ENCODE measurements around the gene HDAC11.

The HDAC11 gene

GRCh38 chr3:13544293-13544831 lies 64.3 kb downstream of the HDAC11 start:
- no peaks in the 10 kb centered on the region for H3K4me1 ChIP-seq (ENCODE audit: insufficient read depth, low read length)
- H2AFZ ChIP-seq (ENCODE audit: low read depth, low read length), result no peak overlapping the region
- H3K4me3 ChIP-seq (ENCODE audit: low read length), result no peak overlapping the region
- H3K27me3 ChIP-seq (ENCODE audit: insufficient read depth, low read length), result peaks cover 26% of the 10 kb centered on the region
- H3K36me3 ChIP-seq (ENCODE audit: insufficient read depth, low read length), result no peaks in the 10 kb centered on the region
- no peaks in the 10 kb centered on the region for H3K9me3 ChIP-seq (ENCODE audit: low read length)

DNA sequence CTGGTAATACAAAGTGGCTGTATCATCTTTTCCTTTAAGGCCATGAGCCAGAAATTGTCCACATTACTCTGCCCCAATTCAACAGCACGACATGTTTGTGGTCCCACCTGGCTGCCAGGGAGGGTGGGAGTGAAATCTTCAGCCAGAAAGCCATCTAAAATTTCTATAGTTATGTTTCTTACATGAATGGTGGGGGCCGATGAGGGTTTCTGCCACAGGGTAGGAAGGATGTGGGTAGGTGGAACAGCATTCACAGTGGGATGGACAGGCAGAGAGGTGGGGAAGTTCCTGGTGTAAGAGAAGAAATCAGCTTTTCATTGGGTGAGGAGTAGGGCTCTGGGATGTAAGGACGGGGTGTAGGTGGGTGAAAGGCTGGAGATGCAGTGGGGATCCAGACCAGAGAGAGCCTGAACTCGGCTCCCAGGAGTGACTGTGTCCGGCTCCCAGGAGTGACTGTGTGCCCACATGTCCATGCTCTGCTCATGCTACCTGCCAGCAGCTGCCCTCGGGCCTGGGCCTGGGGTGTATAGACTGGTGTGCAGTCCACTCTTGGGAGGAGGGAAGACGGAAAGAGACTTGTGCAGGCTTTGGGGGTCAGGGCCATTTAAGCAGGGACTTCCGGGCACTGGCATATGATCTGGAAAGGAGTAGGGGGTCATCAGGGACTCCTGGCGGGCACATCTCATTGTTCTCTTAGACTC lies 65.0 kb downstream of the HDAC11 start:
- H3K27me3 ChIP-seq (ENCODE audit: insufficient read depth, low read length), result peaks cover 26% of the 10 kb centered on the region
- no peaks in the 10 kb centered on the region for H3K36me3 ChIP-seq (ENCODE audit: insufficient read depth, low read length)
- H3K4me3 ChIP-seq (ENCODE audit: low read length), result no peak overlapping the region
- H2AFZ ChIP-seq (ENCODE audit: low read depth, low read length), result no peak overlapping the region
- H3K4me1 ChIP-seq (ENCODE audit: insufficient read depth, low read length), result no peaks in the 10 kb centered on the region
- H3K9me3 ChIP-seq (ENCODE audit: low read length), result no peaks in the 10 kb centered on the region

DNA sequence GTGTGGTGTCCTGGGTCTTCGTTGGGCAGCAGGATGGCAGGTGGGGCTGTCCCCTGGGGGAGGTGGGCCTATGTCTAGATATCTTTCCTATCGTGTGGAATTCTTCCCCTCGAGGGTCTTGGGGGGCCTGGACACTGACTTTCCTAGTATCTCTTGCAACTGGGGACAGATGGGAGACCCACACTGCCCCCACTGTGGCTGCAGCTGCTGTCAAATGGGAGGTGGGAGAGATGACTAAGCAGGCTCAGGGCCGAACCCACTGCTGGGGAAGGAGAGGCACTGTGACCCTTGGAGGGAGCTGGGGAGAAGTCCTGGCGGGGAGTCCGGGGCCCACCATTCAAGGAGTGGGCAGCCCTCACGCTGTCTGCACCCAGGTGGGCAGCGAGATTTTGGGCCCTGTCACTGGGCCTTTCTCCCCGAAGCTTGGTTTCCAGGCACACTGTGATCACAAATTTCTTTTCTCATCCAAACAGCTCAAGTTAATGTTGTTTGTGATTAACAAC lies 65.9 kb downstream of the HDAC11 start:
- peaks cover 26% of the 10 kb centered on the region for H3K27me3 ChIP-seq (ENCODE audit: insufficient read depth, low read length)
- no peak overlapping the region for H3K4me3 ChIP-seq (ENCODE audit: low read length)
- no peaks in the 10 kb centered on the region for H3K36me3 ChIP-seq (ENCODE audit: insufficient read depth, low read length)
- no peak overlapping the region for H2AFZ ChIP-seq (ENCODE audit: low read depth, low read length)
- no peaks in the 10 kb centered on the region for H3K9me3 ChIP-seq (ENCODE audit: low read length)
- no peaks in the 10 kb centered on the region for H3K4me1 ChIP-seq (ENCODE audit: insufficient read depth, low read length)

DNA sequence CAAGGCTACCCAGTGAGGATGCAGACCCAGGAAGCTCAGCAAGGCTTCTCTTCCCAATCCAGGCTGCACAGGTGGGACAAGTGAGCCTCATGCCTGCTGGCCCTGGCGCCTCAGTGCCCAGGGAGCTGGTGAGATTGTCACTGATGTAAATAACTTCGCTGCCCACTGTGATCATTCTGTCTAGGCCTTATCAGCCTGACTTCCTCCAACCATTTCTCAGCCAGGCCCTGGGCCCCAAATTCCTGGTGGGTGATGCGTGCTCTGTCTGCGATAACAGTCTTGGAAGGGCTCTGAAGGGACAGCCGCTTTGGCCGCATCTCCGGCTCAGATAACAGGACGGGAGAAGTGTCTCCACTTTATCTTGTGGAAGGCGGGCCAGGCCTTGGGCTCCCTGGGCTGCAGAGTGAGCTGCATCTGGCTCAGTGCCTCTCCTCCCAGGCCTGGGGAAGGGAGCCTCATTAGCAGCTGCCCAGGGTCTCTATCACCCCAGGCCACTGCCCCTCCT lies 66.6 kb downstream of the HDAC11 start:
- peaks cover 26% of the 10 kb centered on the region for H3K27me3 ChIP-seq (ENCODE audit: insufficient read depth, low read length)
- no peaks in the 10 kb centered on the region for H3K9me3 ChIP-seq (ENCODE audit: low read length)
- H3K4me3 ChIP-seq (ENCODE audit: low read length), result no peak overlapping the region
- no peaks in the 10 kb centered on the region for H3K36me3 ChIP-seq (ENCODE audit: insufficient read depth, low read length)
- H3K4me1 ChIP-seq (ENCODE audit: insufficient read depth, low read length), result no peaks in the 10 kb centered on the region
- H2AFZ ChIP-seq (ENCODE audit: low read depth, low read length), result no peak overlapping the region

GRCh38 chr3:13547591-13548371 lies 67.7 kb downstream of the HDAC11 start:
- H3K9me3 ChIP-seq (ENCODE audit: low read length), result no peaks in the 10 kb centered on the region
- H2AFZ ChIP-seq (ENCODE audit: low read depth, low read length), result no peak overlapping the region
- peaks cover 26% of the 10 kb centered on the region for H3K27me3 ChIP-seq (ENCODE audit: insufficient read depth, low read length)
- H3K4me1 ChIP-seq (ENCODE audit: insufficient read depth, low read length), result no peaks in the 10 kb centered on the region
- no peak overlapping the region for H3K4me3 ChIP-seq (ENCODE audit: low read length)
- no peaks in the 10 kb centered on the region for H3K36me3 ChIP-seq (ENCODE audit: insufficient read depth, low read length)

GRCh38 chr3:13548696-13549622 lies 68.9 kb downstream of the HDAC11 start, which contains the start of gene FBLN2:
FBLN2 (plus strand) TSS chr3:13549125; CDS start chr3:13570356, 21,231 bp downstream.
- Histone ChIP-seq H3K4me1 (ENCODE audit: insufficient read depth, low read length) (no peaks in the 10 kb centered on the region), H3K36me3 (ENCODE audit: insufficient read depth, low read length) (no peaks in the 10 kb centered on the region), H3K4me3 (ENCODE audit: low read length) (no peak within 1 kb of the TSS), H3K9me3 (ENCODE audit: low read length) (no peaks in the 10 kb centered on the region), H2AFZ (ENCODE audit: low read depth, low read length) (no peak within 1 kb of the TSS), H3K27me3 (ENCODE audit: insufficient read depth, low read length) (peaks cover 26% of the 10 kb centered on the region)

DNA sequence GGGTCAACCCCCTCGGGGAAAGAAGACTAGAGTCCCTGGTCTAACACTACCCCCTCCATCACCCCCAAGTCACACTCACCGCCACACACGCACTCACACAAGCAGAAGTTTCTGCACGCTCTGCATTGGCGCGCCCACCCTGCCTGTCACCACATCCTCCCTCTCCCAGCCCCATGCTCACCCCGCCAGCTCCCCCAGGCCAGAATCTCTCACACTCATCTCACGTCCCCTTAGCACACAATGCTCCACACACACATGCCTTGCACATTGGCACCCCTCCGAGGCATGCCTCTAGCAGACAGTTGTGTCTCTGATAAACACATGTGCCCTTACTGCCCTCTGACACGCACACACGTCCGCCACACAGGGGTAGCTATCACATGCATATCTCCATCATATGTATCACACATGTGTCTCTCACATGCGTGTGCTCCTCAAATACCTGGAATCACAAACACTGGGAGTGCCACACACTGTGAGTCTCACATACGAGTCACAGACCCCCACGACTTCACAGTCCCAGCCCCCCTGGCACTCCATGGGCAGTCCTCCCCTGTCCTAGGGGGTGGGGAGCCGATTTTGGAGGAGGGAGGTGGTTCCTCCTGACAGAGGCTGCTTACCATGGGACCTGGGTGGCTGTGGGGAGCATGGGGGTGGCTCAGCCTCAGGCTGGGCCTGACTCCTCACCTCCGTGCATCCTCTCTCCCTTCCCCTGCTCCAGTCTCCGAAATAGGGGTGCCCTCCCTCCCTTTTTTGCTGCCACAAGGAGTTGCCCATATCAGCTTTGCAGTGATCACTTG lies 69.7 kb downstream of the HDAC11 start:
- Histone ChIP-seq H3K9me3 (ENCODE audit: low read length) (no peaks in the 10 kb centered on the region), H3K4me1 (ENCODE audit: insufficient read depth, low read length) (no peaks in the 10 kb centered on the region), H3K36me3 (ENCODE audit: insufficient read depth, low read length) (no peaks in the 10 kb centered on the region), H3K27me3 (ENCODE audit: insufficient read depth, low read length) (peaks cover 25% of the 10 kb centered on the region), H2AFZ (ENCODE audit: low read depth, low read length) (no peak overlapping the region), H3K4me3 (ENCODE audit: low read length) (no peak overlapping the region)

- no peaks in the 10 kb centered on the region for H3K9me3 ChIP-seq (ENCODE audit: low read length)
- peaks cover 20% of the 10 kb centered on the region for H3K27me3 ChIP-seq (ENCODE audit: insufficient read depth, low read length)
- no peak overlapping the region for H2AFZ ChIP-seq (ENCODE audit: low read depth, low read length)
- no peaks in the 10 kb centered on the region for H3K36me3 ChIP-seq (ENCODE audit: insufficient read depth, low read length)
- H3K4me1 ChIP-seq (ENCODE audit: insufficient read depth, low read length), result no peaks in the 10 kb centered on the region
- no peak overlapping the region for H3K4me3 ChIP-seq (ENCODE audit: low read length)
These were observed 70.3 kb downstream of the HDAC11 start for GRCh38 chr3:13550423-13550690.

- H3K4me3 ChIP-seq (ENCODE audit: low read length), result no peak overlapping the region
- H3K4me1 ChIP-seq (ENCODE audit: insufficient read depth, low read length), result peaks cover 3% of the 10 kb centered on the region
- no peaks in the 10 kb centered on the region for H3K36me3 ChIP-seq (ENCODE audit: insufficient read depth, low read length)
- no peaks in the 10 kb centered on the region for H3K9me3 ChIP-seq (ENCODE audit: low read length)
- no peak overlapping the region for H2AFZ ChIP-seq (ENCODE audit: low read depth, low read length)
- peaks cover 20% of the 10 kb centered on the region for H3K27me3 ChIP-seq (ENCODE audit: insufficient read depth, low read length)
These were observed 70.8 kb downstream of the HDAC11 start for GRCh38 chr3:13550791-13551360.

- Histone ChIP-seq H3K27me3 (ENCODE audit: insufficient read depth, low read length) (peaks cover 3% of the 10 kb centered on the region), H3K4me1 (ENCODE audit: insufficient read depth, low read length) (peaks cover 14% of the 10 kb centered on the region), H3K36me3 (ENCODE audit: insufficient read depth, low read length) (no peaks in the 10 kb centered on the region), H3K4me3 (ENCODE audit: low read length) (no peak overlapping the region), H2AFZ (ENCODE audit: low read depth, low read length) (no peak overlapping the region), H3K9me3 (ENCODE audit: low read length) (no peaks in the 10 kb centered on the region)
These were observed 72.9 kb downstream of the HDAC11 start for GRCh38 chr3:13552857-13553652.

GRCh38 chr3:13553686-13554085 lies 73.6 kb downstream of the HDAC11 start:
- Histone ChIP-seq H2AFZ (ENCODE audit: low read depth, low read length) (no peak overlapping the region), H3K27me3 (ENCODE audit: insufficient read depth, low read length) (no peaks in the 10 kb centered on the region), H3K4me3 (ENCODE audit: low read length) (no peak overlapping the region), H3K36me3 (ENCODE audit: insufficient read depth, low read length) (no peaks in the 10 kb centered on the region), H3K9me3 (ENCODE audit: low read length) (no peaks in the 10 kb centered on the region), H3K4me1 (ENCODE audit: insufficient read depth, low read length) (peaks cover 14% of the 10 kb centered on the region)
